Nephron (organoid): ENCODE results near the gene SLC29A3.

Source experiments
- H3K27ac Mint-ChIP-seq, 3 experiments: 2 replicates each; pipeline ENCODE4 v1.8.0; 2020; ENCODE audit warnings: mixed read lengths in 3 of 3, mild to moderate bottlenecking in 2 of 3, moderate library complexity in 1 of 3
- H3K27me3 Mint-ChIP-seq: 2 replicates; pipeline ENCODE4 v1.8.0; 2021; ENCODE audit warnings: low read depth, mild to moderate bottlenecking, moderate library complexity, mixed read lengths
- H3K36me3 Mint-ChIP-seq: 2 replicates; pipeline ENCODE4 v1.8.0; 2020; ENCODE audit warnings: low read depth, mixed read lengths
- H3K4me1 Mint-ChIP-seq: 2 replicates; pipeline ENCODE4 v1.8.0; 2020; ENCODE audit warnings: mixed read lengths
- H3K4me3 Mint-ChIP-seq, 3 experiments: 2 replicates each; pipeline ENCODE4 v1.8.0; 2020; ENCODE audit warnings: mild to moderate bottlenecking in 3 of 3, mixed read lengths in 3 of 3, moderate library complexity in 2 of 3
- H3K9me3 Mint-ChIP-seq: 2 replicates; pipeline ENCODE4 v1.8.0; 2020; ENCODE audit warnings: mixed read lengths
- TF ChIP-seq, protein P1 (sequence below), 3 experiments: fragments of 200-600 bp; sonication (generic); IDR thresholded peaks; one replicate each; pipeline ENCODE4 v1.5.0; 2021; ENCODE audit warnings: antibody characterized with exemption in 3 of 3; ENCODE audit not compliant: unreplicated experiment in 3 of 3

SLC29A3 gene

DNA sequence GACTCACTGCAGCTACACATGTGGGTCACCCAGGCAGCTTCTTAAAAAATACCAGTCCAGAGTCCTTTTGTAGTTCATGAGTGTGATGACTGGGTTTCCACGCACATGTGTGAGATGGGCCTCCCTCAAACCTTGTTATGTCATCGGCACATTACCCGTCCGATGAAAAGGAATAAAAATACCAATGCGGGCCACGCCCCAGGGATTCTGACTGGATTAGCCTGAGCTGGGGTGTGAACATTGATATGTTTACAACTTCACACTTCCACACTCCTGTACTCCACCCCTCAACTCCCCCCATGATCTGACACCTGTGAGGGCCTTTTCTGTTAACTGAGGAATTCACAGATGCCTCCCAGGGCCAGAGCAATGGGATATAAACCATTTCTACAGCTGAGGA, 6.2 kb downstream of the SLC29A3 start:
- peaks cover 10% of the 10 kb centered on the region for H3K27me3 Mint-ChIP-seq
- peaks cover 15% of the 10 kb centered on the region for H3K36me3 Mint-ChIP-seq
- H3K9me3 Mint-ChIP-seq = no peaks in the 10 kb centered on the region
- H3K4me1 Mint-ChIP-seq = peaks cover 22% of the 10 kb centered on the region
- no peak overlapping the region for H3K4me3 Mint-ChIP-seq
- H3K27ac Mint-ChIP-seq = no peak overlapping the region
- TF ChIP-seq, protein P1, sequence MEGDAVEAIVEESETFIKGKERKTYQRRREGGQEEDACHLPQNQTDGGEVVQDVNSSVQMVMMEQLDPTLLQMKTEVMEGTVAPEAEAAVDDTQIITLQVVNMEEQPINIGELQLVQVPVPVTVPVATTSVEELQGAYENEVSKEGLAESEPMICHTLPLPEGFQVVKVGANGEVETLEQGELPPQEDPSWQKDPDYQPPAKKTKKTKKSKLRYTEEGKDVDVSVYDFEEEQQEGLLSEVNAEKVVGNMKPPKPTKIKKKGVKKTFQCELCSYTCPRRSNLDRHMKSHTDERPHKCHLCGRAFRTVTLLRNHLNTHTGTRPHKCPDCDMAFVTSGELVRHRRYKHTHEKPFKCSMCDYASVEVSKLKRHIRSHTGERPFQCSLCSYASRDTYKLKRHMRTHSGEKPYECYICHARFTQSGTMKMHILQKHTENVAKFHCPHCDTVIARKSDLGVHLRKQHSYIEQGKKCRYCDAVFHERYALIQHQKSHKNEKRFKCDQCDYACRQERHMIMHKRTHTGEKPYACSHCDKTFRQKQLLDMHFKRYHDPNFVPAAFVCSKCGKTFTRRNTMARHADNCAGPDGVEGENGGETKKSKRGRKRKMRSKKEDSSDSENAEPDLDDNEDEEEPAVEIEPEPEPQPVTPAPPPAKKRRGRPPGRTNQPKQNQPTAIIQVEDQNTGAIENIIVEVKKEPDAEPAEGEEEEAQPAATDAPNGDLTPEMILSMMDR (IDR thresholded peaks at IDR 0.05; ENCODE audit: unreplicated experiment in 3 of 3) = no peak

DNA sequence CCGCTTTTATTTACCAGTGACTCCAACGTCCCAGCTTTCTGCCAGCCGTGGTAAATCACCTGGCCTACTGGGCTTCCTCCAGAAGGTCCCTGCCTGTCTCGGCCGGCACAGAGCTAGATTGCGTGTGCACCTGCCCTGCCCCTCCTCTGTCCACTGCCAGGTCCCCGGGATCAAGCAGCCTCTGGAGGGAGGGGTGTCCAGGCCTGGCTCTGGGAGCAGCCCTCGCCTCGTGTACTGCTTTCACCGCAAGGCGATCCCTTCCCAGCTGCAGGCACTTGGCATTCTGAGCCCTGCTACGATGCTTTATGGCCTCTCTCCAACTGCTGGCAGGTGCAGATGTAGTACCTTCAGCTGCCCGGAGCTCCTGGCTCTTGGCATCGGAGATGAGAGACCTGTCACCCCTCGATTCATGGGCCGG, 7.4 kb downstream of the SLC29A3 start:
- H3K27ac Mint-ChIP-seq = no peak overlapping the region
- H3K4me1 Mint-ChIP-seq = peaks cover 19% of the 10 kb centered on the region
- TF ChIP-seq, protein P1 (IDR thresholded peaks at IDR 0.05; ENCODE audit: unreplicated experiment in 3 of 3) = no peak
- no peak overlapping the region for H3K4me3 Mint-ChIP-seq
- no peaks in the 10 kb centered on the region for H3K9me3 Mint-ChIP-seq
- H3K27me3 Mint-ChIP-seq = peaks cover 10% of the 10 kb centered on the region
- peaks cover 15% of the 10 kb centered on the region for H3K36me3 Mint-ChIP-seq

DNA sequence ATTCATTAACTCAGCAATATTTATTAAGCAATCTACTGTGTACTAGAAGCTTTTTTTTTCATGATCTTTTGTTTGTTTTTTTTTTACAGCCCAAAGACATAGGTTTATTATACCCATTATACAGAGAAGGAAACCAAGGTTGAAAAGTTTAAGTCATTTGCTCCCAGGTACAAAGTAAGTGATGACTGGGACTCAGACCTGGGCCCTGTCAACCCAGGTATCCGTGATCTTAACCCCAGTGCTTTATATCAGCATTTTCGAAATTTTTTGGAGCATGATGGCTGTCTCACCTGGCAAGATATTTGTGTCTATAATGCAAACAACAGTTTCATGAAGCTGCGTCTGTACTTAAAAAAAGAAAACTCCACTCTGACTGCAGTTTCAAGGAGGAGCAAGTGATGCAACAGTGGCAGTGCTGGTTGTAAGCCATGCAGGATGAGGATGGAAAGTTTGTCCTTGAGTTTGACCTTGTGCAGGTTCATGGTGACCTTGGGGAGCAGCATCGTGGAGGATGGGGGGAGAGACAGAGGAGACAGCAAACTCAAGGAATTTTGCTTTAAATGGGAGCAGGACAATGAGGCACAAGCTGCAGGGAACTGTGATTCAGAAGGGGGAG, 11.8 kb downstream of the SLC29A3 start:
- no peak overlapping the region for H3K4me3 Mint-ChIP-seq
- no peak overlapping the region for H3K27ac Mint-ChIP-seq
- peaks cover 19% of the 10 kb centered on the region for H3K4me1 Mint-ChIP-seq
- no peaks in the 10 kb centered on the region for H3K36me3 Mint-ChIP-seq
- peaks cover 5% of the 10 kb centered on the region for H3K27me3 Mint-ChIP-seq
- TF ChIP-seq, protein P1 (IDR thresholded peaks at IDR 0.05; ENCODE audit: unreplicated experiment in 3 of 3) = no peak
- H3K9me3 Mint-ChIP-seq = no peaks in the 10 kb centered on the region

DNA sequence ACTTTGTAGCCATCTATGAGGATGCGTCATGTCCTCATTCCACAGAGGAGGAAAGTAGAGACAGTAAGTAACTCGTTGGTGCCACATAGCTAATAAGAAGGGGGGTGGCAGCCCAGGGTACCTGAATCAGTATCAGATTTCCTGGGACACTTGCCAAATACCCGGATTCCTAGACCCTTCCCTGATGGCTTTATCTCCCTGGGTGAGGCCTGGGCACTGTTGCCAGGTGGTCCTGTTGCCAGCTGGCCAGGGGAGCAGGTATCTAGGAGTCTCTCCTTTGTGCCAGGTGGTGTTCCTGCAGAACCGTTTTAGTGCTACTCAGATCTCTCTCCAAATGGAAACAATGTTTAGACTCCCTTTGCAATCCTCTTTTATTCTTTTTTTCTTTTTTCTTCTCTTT, 12.7 kb downstream of the SLC29A3 start:
- Mint-ChIP-seq H3K36me3 (no peaks in the 10 kb centered on the region), H3K4me1 (peaks cover 26% of the 10 kb centered on the region), H3K27ac (no peak overlapping the region), H3K9me3 (no peaks in the 10 kb centered on the region), H3K27me3 (peaks cover 10% of the 10 kb centered on the region), H3K4me3 (no peak overlapping the region)
- TF ChIP-seq, protein P1 (IDR thresholded peaks at IDR 0.05; ENCODE audit: unreplicated experiment in 3 of 3) = no peak

DNA sequence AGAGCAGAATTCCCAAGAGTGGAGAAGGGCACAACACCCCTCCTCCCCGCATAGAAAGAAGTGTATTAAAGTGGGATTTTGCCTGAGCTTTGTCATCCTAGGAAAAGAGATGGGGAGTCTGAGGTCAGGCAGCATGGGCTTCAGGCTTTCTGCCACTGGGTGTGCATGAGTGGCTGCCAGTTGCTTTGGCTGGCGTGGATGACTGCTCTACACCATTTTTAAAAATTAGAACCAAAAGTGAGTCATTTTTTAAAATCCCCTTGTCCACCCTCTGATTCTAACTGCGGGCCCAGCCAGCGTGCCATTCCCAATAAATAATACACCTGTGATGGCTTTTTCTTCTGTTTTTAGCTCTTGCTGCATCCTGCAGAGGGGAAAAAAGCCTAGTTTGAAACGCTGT, 13.4 kb downstream of the SLC29A3 start:
- H3K4me3 Mint-ChIP-seq = no peak overlapping the region
- H3K9me3 Mint-ChIP-seq = no peaks in the 10 kb centered on the region
- H3K27ac Mint-ChIP-seq = no peak overlapping the region
- H3K4me1 Mint-ChIP-seq = peaks cover 27% of the 10 kb centered on the region
- H3K36me3 Mint-ChIP-seq = no peaks in the 10 kb centered on the region
- TF ChIP-seq, protein P1 (IDR thresholded peaks at IDR 0.05; ENCODE audit: unreplicated experiment in 3 of 3) = no peak
- H3K27me3 Mint-ChIP-seq = peaks cover 15% of the 10 kb centered on the region
